CD4-positive, alpha-beta memory T cell (primary cell): ENCODE data around the gene STEAP2. TPM values are rescaled to one million over a fixed set of nuclear protein-coding genes. Genes with fewer than 3 reads are reported as not detected.

Source experiments
- CTCF ChIA-PET: fragments of 350-600 bp; sonication (Branson Sonifier 250); formaldehyde crosslinking; loops from one replicate; lab custom pipeline; 2021; ENCODE audit warnings: inconsistent platforms; ENCODE audit not compliant: partially characterized antibody; lab: Charles Lee
- POLR2A ChIA-PET: fragments of 350-600 bp; sonication (Branson Sonifier 250); formaldehyde crosslinking; loops from one replicate; lab custom pipeline; 2021; ENCODE audit not compliant: partially characterized antibody; lab: Charles Lee
- DNase-seq, 5 donors: peaks; one replicate each; pipeline versions ENCODE4 v3.0.0 to v3.0.0-alpha.2; 2020 to 2022; ENCODE audit warnings: mixed read lengths in 1 of 5
- H3K27ac ChIP-seq: one replicate; pipeline ENCODE4 v1.7.0; 2013; ENCODE audit warnings: low read depth, low read length
- H3K27me3 ChIP-seq: 2 replicates; pipeline ENCODE4 v1.7.0; 2013; ENCODE audit warnings: mild to moderate bottlenecking, low read length, moderate library complexity; ENCODE audit not compliant: insufficient read depth
- H3K36me3 ChIP-seq: 2 replicates; pipeline ENCODE4 v1.7.0; 2013; ENCODE audit warnings: mild to moderate bottlenecking, low read length, moderate library complexity; ENCODE audit not compliant: insufficient read depth
- H3K4me1 ChIP-seq: 2 replicates; pipeline ENCODE4 v1.7.0; 2013; ENCODE audit warnings: mild to moderate bottlenecking, low read length, moderate library complexity; ENCODE audit not compliant: insufficient read depth
- H3K4me3 ChIP-seq, 2 donors: one replicate each; pipeline ENCODE4 v1.7.0; 2013; ENCODE audit warnings: low read length in 2 of 2, mild to moderate bottlenecking in 1 of 2
- H3K9me3 ChIP-seq, 2 donors: one replicate each; pipeline ENCODE4 v1.7.0; 2013; ENCODE audit warnings: low read length in 2 of 2, control low read depth in 1 of 2; ENCODE audit not compliant: control insufficient read depth in 1 of 2
- H3K27ac Mint-ChIP-seq, 7 donors: one replicate each; pipeline ENCODE4 v1.8.0; 2020 to 2021; ENCODE audit warnings: mixed read lengths in 7 of 7, mild to moderate bottlenecking in 6 of 7, inconsistent platforms in 3 of 7, moderate library complexity in 3 of 7
- H3K27me3 Mint-ChIP-seq, 2 donors: one replicate each; pipeline ENCODE4 v1.8.0; 2020 to 2021; ENCODE audit warnings: mixed read lengths in 2 of 2
- H3K36me3 Mint-ChIP-seq, 2 donors: one replicate each; pipeline ENCODE4 v1.8.0; 2020 to 2021; ENCODE audit warnings: mixed read lengths in 2 of 2, inconsistent platforms in 1 of 2, mild to moderate bottlenecking in 1 of 2
- H3K4me1 Mint-ChIP-seq, 4 donors: one replicate each; pipeline ENCODE4 v1.8.0; 2020 to 2021; ENCODE audit warnings: mixed read lengths in 4 of 4, mild to moderate bottlenecking in 1 of 4
- H3K4me3 Mint-ChIP-seq, 8 donors: one replicate each; pipeline ENCODE4 v1.8.0; 2020 to 2021; ENCODE audit warnings: mixed read lengths in 8 of 8, mild to moderate bottlenecking in 7 of 8, moderate library complexity in 6 of 8, inconsistent platforms in 3 of 8
- H3K9me3 Mint-ChIP-seq, 8 donors: one replicate each; pipeline ENCODE4 v1.8.0; 2020 to 2021; ENCODE audit warnings: mixed read lengths in 8 of 8, mild to moderate bottlenecking in 5 of 8, inconsistent platforms in 3 of 8, moderate library complexity in 1 of 8
- intact Hi-C: fragments of 100-400 bp; cut with micrococcal nuclease; formaldehyde crosslinking; loops from one replicate; pipeline ENCODE4 v1.15.1; 2023
- polyA plus RNA-seq, 2 donors: library from polyadenylated mRNA; unstranded; fragments of 300-500 nt; fragmentation: Illumina TruSeq; gene quantifications; one replicate each; pipeline ENCODE4 v1.2.3, GENCODE V29; 2021
- total RNA-seq, 2 experiments: library from RNA; stranded (reverse); gene quantifications; one replicate each; pipeline ENCODE4 v1.2.3, GENCODE V29; 2021

Gene STEAP2
- total and polyA plus RNA-seq, 4 experiments from 2014 or later: 0.06 TPM; not detected in 3

- CTCF ChIA-PET: no interaction called here
- Mint-ChIP-seq H3K4me1 (no peaks in the 10 kb centered on the region), H3K27ac (no peak overlapping the region), H3K9me3 (no peaks in the 10 kb centered on the region), H3K36me3 (no peaks in the 10 kb centered on the region), H3K27me3 (peaks cover 4 to 8% of the 10 kb centered on the region in 2 donors), H3K4me3 (no peak overlapping the region)
- Histone ChIP-seq H3K4me3 (no peak overlapping the region), H3K36me3 (no peaks in the 10 kb centered on the region), H3K9me3 (no peaks in the 10 kb centered on the region), H3K4me1 (no peaks in the 10 kb centered on the region), H3K27me3 (no peaks in the 10 kb centered on the region), H3K27ac (no peak overlapping the region)
- POLR2A ChIA-PET: no interaction called here
- intact Hi-C loops: no loop called here
- no peak for DNase-seq
These were observed 22.0 kb downstream of the STEAP2 start for GRCh38 chr7:90233569-90233968.

GRCh38 chr7:90236721-90237289 is 25.3 kb downstream of the STEAP2 start:
- Mint-ChIP-seq H3K27ac (no peak overlapping the region), H3K9me3 (no peaks in the 10 kb centered on the region), H3K36me3 (no peaks in the 10 kb centered on the region), H3K27me3 (peaks cover 2 to 3% of the 10 kb centered on the region in 2 donors), H3K4me1 (peaks cover 0 to 3% (median under 1%) of the 10 kb centered on the region in 4 donors), H3K4me3 (no peak overlapping the region)
- no peak for DNase-seq
- H3K4me1 ChIP-seq: no peaks in the 10 kb centered on the region
- no peaks in the 10 kb centered on the region for H3K9me3 ChIP-seq
- no peaks in the 10 kb centered on the region for H3K36me3 ChIP-seq
- intact Hi-C loops: no loop called here
- CTCF ChIA-PET: no interaction called here
- H3K4me3 ChIP-seq: no peak overlapping the region
- H3K27ac ChIP-seq: no peak overlapping the region
- H3K27me3 ChIP-seq: no peaks in the 10 kb centered on the region
- POLR2A ChIA-PET: no interaction called here

GRCh38 chr7:90238022-90238421 is 26.5 kb downstream of the STEAP2 start:
- H3K4me1 Mint-ChIP-seq: peaks cover 0 to 3% (median under 1%) of the 10 kb centered on the region in 4 donors
- CTCF ChIA-PET: no interaction called here
- no peaks in the 10 kb centered on the region for H3K36me3 Mint-ChIP-seq
- H3K4me3 Mint-ChIP-seq: no peak overlapping the region
- Histone ChIP-seq H3K4me3 (no peak overlapping the region), H3K27me3 (no peaks in the 10 kb centered on the region), H3K4me1 (no peaks in the 10 kb centered on the region), H3K9me3 (no peaks in the 10 kb centered on the region), H3K27ac (no peak overlapping the region), H3K36me3 (no peaks in the 10 kb centered on the region)
- POLR2A ChIA-PET: no interaction called here
- peaks cover 2 to 3% of the 10 kb centered on the region in 2 donors for H3K27me3 Mint-ChIP-seq
- no peaks in the 10 kb centered on the region for H3K9me3 Mint-ChIP-seq
- no peak for DNase-seq
- intact Hi-C loops: no loop called here
- H3K27ac Mint-ChIP-seq: no peak overlapping the region

- no peaks in the 10 kb centered on the region for H3K36me3 Mint-ChIP-seq
- Histone ChIP-seq H3K36me3 (no peaks in the 10 kb centered on the region), H3K4me3 (no peak overlapping the region), H3K4me1 (no peaks in the 10 kb centered on the region), H3K27me3 (no peaks in the 10 kb centered on the region), H3K9me3 (no peaks in the 10 kb centered on the region), H3K27ac (no peak overlapping the region)
- peaks cover 0 to 5% (median 2%) of the 10 kb centered on the region in 4 donors for H3K4me1 Mint-ChIP-seq
- POLR2A ChIA-PET: no interaction called here
- peaks cover 3 to 4% of the 10 kb centered on the region in 2 donors for H3K27me3 Mint-ChIP-seq
- DNase-seq: no peak
- H3K4me3 Mint-ChIP-seq: no peak overlapping the region
- no peaks in the 10 kb centered on the region for H3K9me3 Mint-ChIP-seq
- CTCF ChIA-PET: no interaction called here
- no peak overlapping the region for H3K27ac Mint-ChIP-seq
- intact Hi-C loops: no loop called here
These were observed 27.0 kb downstream of the STEAP2 start for GRCh38 chr7:90238583-90238982.

GRCh38 chr7:90239050-90239449 is 27.5 kb downstream of the STEAP2 start:
- Mint-ChIP-seq H3K36me3 (no peaks in the 10 kb centered on the region), H3K27me3 (peaks cover 3 to 7% of the 10 kb centered on the region in 2 donors), H3K27ac (peak overlapping the region in 1 of 7 donors; percentile 46), H3K4me1 (peaks cover under 1 to 8% (median 4%) of the 10 kb centered on the region in 4 donors), H3K4me3 (no peak overlapping the region), H3K9me3 (no peaks in the 10 kb centered on the region)
- intact Hi-C loops: no loop called here
- POLR2A ChIA-PET: no interaction called here
- H3K27me3 ChIP-seq: no peaks in the 10 kb centered on the region
- DNase-seq: no peak
- H3K27ac ChIP-seq: no peak overlapping the region
- CTCF ChIA-PET: no interaction called here
- H3K9me3 ChIP-seq: no peaks in the 10 kb centered on the region
- no peak overlapping the region for H3K4me3 ChIP-seq
- H3K4me1 ChIP-seq: peaks cover under 1% of the 10 kb centered on the region
- no peaks in the 10 kb centered on the region for H3K36me3 ChIP-seq

- peaks cover 5 to 8% of the 10 kb centered on the region in 2 donors for H3K27me3 Mint-ChIP-seq
- POLR2A ChIA-PET: no interaction called here
- intact Hi-C loops: loop anchor here (10.0 kb wide), 1 partner anchor 165 kb away; the partner anchor contains the start of gene CLDN12
These were observed 28.2 kb downstream of the STEAP2 start for GRCh38 chr7:90239625-90240228.

GRCh38 chr7:90242369-90243168 is 31.0 kb downstream of the STEAP2 start:
- Histone ChIP-seq H3K27ac (no peak overlapping the region), H3K9me3 (no peaks in the 10 kb centered on the region), H3K4me3 (no peak overlapping the region), H3K36me3 (no peaks in the 10 kb centered on the region), H3K4me1 (peaks cover 17% of the 10 kb centered on the region), H3K27me3 (peaks cover 14% of the 10 kb centered on the region)
- no peak for DNase-seq
- Mint-ChIP-seq H3K36me3 (peaks cover 0 to 4% of the 10 kb centered on the region in 2 donors), H3K27me3 (peaks cover 12 to 18% of the 10 kb centered on the region in 2 donors), H3K9me3 (no peaks in the 10 kb centered on the region), H3K4me1 (peaks cover 13 to 25% (median 24%) of the 10 kb centered on the region in 4 donors), H3K27ac (no peak overlapping the region), H3K4me3 (peak overlapping the region in 1 of 8 donors; percentile 12)
- POLR2A ChIA-PET: no interaction called here
- CTCF ChIA-PET: no interaction called here
- intact Hi-C loops: loop anchor here (10.0 kb wide), 1 partner anchor 162 kb away; the partner anchor contains the start of gene CLDN12

More at GRCh38 chr7:90239625-90240228, 28.2 kb downstream of the STEAP2 start:
- Histone ChIP-seq H3K4me3 (no peak overlapping the region), H3K27me3 (no peaks in the 10 kb centered on the region), H3K27ac (no peak overlapping the region), H3K4me1 (peaks cover 8% of the 10 kb centered on the region), H3K9me3 (no peaks in the 10 kb centered on the region), H3K36me3 (no peaks in the 10 kb centered on the region)
- Mint-ChIP-seq H3K27ac (no peak overlapping the region), H3K4me1 (peaks cover 4 to 13% (median 8%) of the 10 kb centered on the region in 4 donors), H3K4me3 (peak overlapping the region in 5 of 8 donors; percentile 3 to 75 (median 47)), H3K36me3 (peaks cover 0 to 2% of the 10 kb centered on the region in 2 donors), H3K9me3 (no peaks in the 10 kb centered on the region)
- DNase-seq: no peak
- CTCF ChIA-PET: no interaction called here
